HG02870 (cell line): ENCODE measurements around the gene ERVFRD-1.
"Not testable (repeated sequence)": the region's sequence is repeated elsewhere in the genome, so short reads cannot be mapped to it uniquely, and the experiment has no call there.

Source experiments
- ATAC-seq: cut with Tn5 transposase; IDR thresholded peaks from one replicate; pipeline ENCODE4 v1.9.1; 2021; ENCODE audit warnings: mild to moderate bottlenecking, moderate library complexity; ENCODE audit not compliant: unreplicated experiment

Gene ERVFRD-1

DNA sequence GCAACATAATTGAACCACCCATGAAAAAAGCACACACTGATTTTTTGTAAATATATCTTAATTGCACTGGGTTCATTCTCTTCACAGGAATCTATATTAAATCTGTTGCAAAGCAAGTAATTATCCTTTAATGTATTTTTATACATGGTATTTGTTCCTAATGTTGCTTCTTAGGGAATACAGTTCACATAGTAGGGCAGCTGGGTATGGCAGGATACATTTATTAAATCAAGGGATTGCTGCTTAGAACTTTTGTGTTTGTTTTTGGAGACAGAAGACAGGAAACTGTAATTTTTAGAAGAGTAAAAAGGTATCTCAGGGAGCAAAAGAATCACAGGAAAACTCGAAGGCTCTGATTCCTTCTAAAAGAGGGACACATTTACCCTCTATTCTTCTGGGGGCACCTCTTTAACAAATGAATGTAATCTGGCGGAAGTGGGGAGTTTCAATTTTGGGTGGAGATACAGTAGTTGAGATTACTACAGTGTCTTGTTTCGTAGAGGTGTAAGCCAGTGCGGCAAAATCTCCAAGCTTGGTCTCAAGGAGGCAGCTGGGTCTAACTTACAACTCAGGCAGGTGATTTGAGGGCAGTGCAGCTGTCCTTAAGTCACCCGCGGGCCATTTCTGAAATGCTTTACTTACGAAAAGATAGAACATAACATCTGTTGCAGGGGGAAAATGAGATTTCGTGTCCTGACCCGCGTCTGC lies 18.7 kb downstream of the ERVFRD-1 start:
- peak; percentile 38 for ATAC-seq

DNA sequence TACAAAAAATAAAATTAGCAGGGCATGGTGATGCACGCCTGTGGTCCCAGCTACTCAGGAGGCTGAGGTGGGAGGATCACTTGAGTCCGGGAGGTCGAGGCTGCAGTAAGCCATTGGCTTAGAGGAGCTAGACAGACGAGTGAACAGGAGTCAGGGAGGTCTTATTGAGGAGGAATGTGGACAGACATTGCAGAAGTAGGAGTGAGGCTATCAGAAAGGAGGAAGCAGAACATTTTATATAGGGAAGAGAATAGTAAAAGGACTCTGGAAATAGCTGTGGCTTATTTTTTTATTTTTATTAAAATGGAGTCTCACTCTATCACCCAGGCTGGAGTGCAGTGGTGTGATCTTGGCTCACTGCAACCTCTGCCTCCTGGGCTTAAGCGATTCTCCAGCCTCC lies 20.4 kb downstream of the ERVFRD-1 start:
- ATAC-seq: not testable (repeated sequence)

DNA sequence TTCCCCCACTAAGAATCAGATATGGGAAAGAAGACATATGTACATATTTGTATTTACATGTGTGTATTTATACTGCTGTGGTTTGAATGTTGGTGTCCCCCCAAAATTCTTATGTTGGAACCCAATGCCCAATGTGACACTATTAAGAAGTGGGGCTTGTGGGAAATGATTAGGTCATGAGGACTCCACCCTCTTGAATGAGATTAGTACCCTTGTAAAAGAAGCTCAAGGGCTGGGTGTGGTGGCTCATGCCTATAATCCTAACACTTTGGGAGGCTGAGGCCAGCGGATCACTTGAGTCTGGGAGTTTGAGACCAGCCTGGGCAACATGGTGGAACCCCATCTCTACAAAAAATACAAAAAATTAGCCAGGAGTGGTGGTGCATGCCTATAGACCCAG lies 21.8 kb downstream of the ERVFRD-1 start:
- ATAC-seq: no peak

DNA sequence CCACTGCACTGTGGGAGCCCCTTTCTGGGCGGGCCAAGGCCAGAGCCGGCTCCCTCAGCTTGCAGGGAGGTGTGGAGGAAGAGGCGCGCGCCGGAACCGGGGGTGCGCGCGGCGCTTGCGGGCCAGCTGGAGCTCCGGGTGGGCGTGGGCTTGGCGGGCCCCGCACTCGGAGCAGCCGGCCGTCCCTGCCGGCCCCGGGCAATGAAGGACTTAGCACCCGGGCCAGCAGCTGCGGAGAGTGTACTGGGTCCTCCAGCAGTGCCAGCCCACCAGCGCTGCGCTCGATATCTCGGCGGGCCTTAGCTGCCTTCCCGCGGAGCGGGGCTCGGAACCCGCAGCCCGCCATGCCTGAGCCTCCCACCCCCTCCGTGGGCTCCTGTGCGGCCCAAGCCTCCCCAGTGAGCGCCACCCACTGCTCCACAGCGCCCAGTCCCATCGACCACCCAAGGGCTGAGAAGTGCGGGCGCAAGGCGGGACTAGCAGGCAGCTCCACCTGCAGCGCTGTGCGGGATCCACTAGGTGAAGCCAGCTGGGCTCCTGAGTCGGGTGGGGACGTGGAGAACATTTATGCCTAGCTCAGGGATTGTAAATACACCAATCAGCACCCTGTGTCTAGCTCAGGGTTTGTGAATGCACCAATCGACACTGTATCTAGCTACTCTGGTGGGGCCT lies 24.2 kb downstream of the ERVFRD-1 start:
- not testable (repeated sequence) for ATAC-seq

DNA sequence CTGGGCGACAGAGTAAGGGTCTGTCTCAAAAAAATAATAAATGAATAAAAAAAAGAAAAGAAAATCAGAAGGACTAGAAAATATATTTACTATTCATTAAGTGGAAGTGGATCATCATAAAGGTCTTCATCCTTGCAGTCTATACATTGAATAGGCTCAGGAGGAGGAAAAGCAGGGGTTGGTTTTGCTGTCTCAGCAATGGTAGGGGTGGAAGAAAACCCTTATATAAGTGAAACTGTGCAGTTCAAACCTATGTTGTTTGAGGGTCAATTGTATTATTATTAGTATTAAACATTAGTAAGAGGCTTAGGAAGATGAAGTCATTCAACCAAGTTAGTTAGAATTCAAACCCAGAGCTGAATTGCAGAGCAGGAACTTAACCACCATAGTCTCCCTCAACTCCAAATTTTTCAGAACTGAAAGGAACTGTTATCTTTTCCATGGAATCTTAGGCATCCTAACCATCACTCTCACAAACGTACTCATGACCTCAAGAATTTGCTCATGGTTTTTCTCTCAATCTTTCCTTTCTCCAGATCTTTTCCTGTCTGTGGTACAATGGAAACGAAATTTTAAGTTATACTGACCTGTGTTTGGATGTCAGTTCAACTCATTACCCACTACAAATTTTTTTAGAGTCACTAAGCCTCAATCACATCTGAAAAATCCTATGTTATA lies 25.6 kb downstream of the ERVFRD-1 start:
- no peak for ATAC-seq

DNA sequence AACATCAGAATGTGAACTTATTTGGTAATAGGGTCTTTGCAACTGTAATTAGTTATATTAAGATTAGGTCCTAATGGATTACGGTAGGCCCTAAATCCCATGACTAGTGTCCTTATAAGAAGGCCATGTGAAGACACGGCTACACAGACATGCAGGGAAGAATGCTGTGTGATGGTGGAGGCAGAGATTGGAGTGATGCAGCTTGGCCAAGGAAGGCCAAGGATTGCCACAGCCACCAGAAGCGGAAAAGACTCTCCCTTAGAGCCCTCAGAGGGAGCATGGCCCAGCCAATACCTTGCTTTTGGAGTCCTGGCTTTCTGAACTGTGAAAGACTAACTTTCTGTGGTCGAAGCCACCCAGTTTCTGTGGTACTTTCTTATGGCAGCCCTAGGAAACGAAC lies 27.6 kb downstream of the ERVFRD-1 start:
- ATAC-seq: no peak

DNA sequence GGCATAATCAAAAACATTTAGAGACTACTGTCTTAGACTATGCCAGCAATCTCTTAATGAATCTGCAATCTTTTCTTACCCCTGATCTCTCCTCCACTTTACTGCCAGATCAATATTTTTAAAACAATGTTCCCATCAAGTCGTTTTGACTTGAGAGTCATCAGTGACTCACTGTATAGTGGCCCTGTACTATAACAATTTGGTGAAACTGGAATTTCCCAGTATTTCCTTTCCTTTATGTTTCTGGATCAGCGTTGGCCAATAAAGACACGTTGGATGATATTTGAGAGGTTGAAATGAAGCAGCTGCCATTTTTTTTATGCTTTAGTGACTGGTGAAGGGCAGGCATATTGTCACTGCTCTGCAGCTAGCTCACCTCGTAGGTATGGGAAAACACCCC lies 28.0 kb downstream of the ERVFRD-1 start:
- no peak for ATAC-seq

DNA sequence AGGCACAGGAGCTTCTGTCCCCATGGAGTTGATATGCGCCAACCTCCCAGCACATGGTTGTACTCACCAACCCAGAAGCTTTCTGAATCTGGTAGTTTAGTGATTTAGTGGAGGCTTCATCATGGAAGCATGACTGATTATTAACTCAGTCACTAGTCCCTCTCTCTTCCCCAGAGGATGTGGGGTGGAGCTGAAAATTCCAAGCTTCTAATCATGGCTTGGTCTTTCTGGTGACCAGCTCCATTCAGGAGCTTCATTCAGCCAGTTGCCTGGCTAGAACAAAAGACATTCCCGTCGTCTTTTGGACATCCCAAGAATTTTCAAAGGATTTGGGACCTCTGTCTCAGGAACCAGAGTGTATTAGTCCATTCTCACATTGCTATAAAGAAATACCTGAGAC lies 31.2 kb downstream of the ERVFRD-1 start:
- ATAC-seq: no peak

DNA sequence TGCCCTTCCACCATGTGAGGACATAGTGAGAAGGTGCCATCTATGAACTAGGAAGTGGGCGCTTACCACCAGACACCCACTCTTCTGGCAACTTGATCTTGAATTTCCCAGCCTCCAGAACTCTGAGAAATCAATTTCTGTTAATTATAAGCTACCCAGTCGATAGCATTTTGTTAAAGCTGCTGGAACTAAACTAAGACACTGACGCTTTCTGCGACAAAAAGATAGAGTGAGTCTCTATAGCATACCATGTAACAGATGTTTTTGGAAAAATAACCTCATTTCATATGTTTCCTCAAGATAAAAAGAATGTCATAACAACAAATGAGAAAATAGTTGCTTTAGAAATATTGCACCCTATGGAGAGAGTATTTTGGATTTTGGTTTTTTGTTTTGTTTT lies 33.3 kb downstream of the ERVFRD-1 start:
- no peak for ATAC-seq

DNA sequence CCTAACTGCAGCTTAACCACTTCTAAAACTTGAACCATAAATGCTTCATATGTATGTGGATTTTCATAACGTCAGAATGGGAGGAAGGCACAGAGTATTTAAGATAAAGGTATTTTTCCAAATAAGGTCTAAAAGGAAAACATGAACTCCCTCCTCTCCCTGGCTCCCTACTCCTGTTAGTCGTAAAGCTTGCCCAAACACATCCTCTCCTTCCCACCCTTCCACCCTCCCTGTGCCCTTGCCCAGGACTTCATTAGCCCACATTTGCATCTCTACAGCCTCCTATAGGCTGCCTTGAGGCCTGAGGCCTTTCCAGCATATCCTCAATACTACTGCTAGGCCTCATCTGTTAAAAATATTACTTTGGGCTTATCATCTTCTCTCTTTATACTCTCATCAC lies 35.0 kb downstream of the ERVFRD-1 start:
- no peak for ATAC-seq

DNA sequence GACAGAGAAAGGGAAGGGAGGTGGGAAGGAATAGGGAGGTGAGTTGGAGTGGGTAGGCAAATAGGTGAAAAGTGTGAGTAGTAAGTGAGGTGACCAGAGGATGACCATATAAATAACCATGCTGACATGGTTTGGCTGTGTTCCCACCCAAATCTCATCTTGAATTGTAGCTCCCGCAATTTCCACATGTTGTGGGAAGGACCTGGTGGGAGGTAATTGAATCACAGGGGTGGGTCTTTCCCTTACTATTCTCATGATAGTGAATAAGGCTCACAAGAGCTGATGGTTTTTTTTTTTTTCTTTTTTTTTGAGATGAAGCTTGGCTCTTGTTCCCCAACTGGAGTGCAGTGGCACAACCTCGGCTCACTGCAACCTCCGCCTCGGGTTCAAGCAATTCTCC lies 39.4 kb downstream of the ERVFRD-1 start:
- ATAC-seq: no peak

DNA sequence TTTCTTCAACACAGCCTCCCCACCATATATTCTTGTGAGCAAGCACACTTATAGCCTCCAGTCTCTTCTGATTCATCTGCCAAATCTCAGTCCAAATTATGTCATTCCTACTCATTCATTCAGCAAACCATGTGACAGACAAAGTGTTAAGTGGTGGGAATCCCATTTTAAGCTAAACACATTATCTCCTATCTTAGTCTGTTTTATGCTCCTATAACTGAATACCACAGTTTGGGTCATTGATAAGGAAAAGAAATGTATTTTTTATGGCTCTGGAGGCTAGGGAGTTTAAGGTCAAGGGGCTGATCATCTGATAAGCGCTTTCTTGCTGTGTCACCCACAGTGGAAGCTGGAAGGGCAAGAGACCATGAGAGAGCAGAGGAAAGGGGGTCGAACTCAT lies 41.8 kb downstream of the ERVFRD-1 start:
- no peak for ATAC-seq

DNA sequence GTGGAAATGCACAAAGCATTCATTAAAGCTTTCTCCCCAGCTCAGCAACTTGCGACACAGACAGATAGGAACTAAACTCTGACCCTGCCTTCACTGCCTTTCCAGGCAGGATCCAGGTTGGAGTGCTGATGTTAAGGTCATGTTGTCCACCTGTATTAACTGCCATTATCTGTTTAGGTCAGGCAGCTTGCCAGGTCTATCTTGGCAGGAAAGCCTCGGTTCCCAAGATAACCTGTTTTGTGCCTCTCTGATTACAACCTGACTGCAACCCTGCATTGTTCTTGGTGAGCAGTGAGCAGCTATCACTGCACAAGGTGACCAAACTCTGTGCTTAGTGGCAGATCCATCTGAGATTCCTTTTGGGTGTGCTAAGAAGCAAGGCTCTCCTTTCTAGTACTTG lies 44.2 kb downstream of the ERVFRD-1 start:
- no peak for ATAC-seq

DNA sequence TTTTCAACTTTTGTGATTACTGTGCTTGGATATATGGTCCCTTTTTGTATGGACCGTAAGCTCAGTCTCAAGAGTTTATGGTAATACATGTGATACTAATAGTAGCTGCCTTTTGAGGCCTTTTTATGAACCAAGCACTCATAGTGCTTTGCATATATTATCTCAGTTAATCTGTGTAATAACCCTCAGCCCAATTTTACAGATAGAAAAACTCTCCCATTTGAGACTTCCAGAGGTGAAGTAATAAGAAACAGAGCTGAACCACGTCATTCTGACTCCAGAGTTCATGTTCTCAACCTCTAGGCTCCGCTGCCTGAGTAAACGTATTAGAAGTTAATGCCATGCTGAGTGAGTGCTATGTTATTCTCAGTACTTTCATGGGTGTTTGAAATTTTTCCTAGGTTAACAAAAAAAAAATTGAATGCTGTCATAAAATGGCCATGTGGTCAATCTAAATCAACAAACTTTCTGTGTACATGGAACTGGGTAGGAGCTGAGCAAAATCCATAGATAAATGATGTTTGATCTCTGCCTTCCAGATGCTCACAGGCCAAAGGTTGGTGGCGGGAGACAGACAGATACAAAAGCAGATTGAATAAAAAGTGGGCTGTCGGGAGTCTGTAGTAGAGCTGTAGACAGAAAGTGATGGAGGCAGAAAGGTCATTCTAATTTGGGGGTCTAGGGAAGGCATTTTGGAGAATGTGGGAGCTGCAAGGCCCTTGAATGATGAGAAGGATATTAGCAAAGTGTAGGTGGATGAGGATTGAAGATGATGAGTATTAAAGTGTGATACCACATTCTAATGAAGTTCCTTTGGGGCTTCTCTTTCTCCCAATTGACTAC lies 44.8 kb downstream of the ERVFRD-1 start:
- ATAC-seq: no peak

DNA sequence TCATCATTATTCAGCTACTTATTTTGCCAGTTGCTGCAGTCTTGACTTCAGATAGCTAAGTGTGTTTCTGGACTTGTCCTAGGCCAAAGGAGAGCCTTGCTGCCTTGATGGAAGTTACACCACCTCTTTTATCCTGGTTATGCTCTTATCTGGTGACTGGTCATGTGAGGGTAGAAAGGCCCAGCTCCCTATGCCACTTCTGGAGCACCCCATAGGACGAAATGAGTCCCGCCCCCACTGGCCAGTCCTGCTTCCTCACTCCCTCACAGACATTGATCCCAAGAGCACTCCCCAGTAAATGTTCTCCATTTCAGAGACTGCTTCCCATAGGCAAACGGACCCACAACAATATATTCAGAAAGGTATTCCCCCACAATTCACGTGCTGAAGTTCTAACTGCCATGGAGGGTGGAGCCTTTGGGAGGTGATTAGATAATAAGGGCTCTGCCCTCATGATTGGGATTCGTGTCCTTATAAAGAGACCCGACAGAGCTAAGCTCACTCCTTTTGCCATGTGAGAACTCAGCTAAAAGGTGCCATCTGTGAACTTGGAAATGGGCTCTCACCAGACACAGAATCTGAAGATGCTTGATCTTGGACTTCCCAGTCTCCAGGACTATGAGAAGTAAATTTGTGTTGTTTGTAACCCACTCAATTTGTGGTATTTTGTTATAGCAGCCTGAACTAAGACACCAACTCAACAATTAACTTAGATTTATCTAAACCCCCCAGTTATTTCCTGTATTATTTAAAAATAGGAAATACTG lies 45.9 kb downstream of the ERVFRD-1 start:
- no peak for ATAC-seq

DNA sequence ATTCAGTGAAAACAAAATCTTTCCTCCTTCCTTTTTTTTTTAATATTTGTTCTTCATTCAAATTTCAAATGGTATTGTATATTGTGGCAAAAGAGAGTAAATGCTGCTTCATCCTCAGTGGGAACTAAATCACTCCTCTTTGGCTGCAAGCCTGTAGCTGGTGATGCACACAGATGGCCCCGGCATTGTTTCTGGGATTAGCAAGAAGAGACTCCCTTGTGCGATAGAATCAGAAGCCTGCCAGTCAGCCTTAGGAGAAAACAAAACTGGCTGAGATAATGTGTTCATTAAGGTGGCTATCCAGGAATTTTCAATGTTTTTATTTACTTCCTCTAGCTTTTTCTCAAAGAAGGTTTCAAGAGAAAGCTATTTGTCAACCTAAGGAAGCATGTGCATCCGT lies 46.7 kb downstream of the ERVFRD-1 start:
- no peak for ATAC-seq

DNA sequence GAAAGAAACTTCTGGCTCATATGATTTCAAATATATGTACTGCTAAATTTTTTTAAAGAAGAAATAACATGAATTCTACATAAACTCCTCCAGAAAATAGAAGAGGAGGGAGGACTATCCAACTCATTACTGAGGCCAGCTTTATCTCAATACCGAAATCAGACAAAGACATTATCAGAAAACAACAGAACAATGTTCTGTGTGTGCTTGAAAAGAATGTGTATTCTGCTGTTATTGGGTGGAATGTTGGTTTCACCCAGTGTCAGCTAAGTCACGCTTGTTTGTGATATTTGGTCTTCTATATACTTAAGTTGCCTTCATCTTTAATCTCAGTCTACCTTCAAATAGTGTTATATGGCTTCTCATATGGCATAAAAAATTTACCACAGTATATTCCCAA lies 48.8 kb downstream of the ERVFRD-1 start:
- no peak for ATAC-seq

DNA sequence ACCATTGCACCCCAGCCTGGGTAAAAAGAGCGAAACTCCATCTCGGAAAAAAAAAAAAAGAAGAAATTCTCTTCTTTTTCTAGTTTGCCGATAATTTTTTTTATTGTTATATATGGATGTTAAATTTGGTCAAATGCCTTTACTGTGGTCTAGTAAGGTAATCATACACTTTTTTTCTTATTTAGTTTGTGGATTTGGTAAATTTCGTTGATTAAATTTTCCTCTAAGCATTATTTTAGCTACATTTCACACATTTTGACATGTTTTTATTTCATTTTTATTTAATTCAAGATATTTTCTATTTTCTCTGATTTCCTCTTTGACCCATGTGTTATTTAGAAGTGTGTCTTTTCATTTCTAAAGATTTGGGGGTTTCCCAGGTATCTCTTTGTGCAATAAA lies 49.4 kb downstream of the ERVFRD-1 start:
- ATAC-seq: no peak

DNA sequence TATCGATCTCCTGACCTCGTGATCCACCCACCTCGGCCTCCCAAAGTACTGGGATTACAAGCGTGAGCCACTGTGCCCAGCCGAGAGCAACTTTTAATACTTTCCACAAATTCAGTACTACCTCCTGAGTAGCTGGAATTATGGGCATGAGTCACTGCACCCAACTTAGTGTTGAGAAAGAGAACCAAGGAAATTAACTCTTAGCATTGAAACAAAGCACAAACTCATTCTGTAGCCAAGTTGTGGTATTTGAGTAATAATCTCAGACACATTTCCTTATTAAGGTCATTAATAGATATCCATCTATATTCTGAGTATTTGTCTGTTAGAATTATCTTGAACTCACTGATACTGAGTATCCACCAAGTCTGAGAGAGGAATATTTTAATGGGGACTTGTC lies 53.1 kb downstream of the ERVFRD-1 start:
- ATAC-seq: no peak

DNA sequence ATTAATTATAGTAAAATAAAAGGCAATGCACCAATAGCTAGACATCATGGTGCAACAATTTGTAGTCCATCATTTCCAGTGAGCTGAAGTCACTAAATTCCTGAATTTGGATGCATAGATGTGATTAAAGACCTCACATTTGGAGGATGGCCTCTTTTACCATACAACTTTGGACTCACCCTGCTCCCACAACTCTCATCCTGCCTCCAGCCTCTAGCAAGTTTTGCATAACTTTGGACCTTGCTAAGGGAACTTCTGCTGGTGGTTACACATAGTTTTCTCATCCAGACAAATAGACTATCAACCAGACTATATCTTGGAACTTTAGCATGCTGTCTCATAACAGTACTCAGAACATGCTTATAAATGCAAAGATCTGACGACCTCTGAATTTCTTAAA lies 54.7 kb downstream of the ERVFRD-1 start:
- ATAC-seq: no peak
